H1 (cell line): ENCODE data around the gene ABHD11. TPM values are rescaled to one million over a fixed set of nuclear protein-coding genes. Genes with fewer than 3 reads are reported as not detected.

ENCODE experiments used
- CTCF ChIA-PET: fragments of 300-600 bp; sonication (Branson Sonifier 250); formaldehyde crosslinking; loops from one replicate; lab custom pipeline; 2021; ENCODE audit not compliant: partially characterized antibody; lab: Charles Lee
- POLR2A ChIA-PET: fragments of 300-600 bp; sonication (Branson Sonifier 250); formaldehyde crosslinking; loops from one replicate; lab custom pipeline; 2021; ENCODE audit warnings: inconsistent platforms; ENCODE audit not compliant: partially characterized antibody; lab: Charles Lee
- DNase-seq, 2 experiments: peaks; one replicate each; pipeline versions ENCODE4 v3.0.0 to v3.0.0-alpha.2; 2010 to 2022; ENCODE audit warnings: low spot score in 2 of 2, low read depth in 1 of 2, mixed read lengths in 1 of 2
- FAIRE-seq: peaks from 2 replicates; lab custom pipeline; 2011; peaks lifted over from hg19 to GRCh38; lab: Jason Lieb, UNC
- H2AFZ ChIP-seq: 2 replicates; pipeline ENCODE4 v1.8.1; 2012; ENCODE audit warnings: low read length, inconsistent platforms
- H2AK5ac ChIP-seq: 2 replicates; pipeline ENCODE4 v1.6.1; 2013; ENCODE audit warnings: low read depth, low read length
- H2BK120ac ChIP-seq: replicated peaks from 2 replicates; pipeline ENCODE3; 2013; ENCODE audit warnings: low read depth, low read length, inconsistent platforms
- H2BK12ac ChIP-seq: 2 replicates; pipeline ENCODE4 v1.6.1; 2013; ENCODE audit warnings: low read depth, low read length
- H2BK15ac ChIP-seq: 2 replicates; pipeline ENCODE4 v1.6.1; 2013; ENCODE audit warnings: low read length
- H2BK20ac ChIP-seq: 2 replicates; pipeline ENCODE4 v1.6.1; 2013; ENCODE audit warnings: low read length
- H2BK5ac ChIP-seq: 2 replicates; pipeline ENCODE4 v1.6.1; 2013; ENCODE audit warnings: low read depth, low read length
- H3K14ac ChIP-seq: 2 replicates; pipeline ENCODE4 v1.6.1; 2013; ENCODE audit warnings: inconsistent platforms; ENCODE audit not compliant: insufficient read length
- H3K18ac ChIP-seq: 2 replicates; pipeline ENCODE4 v1.6.1; 2013; ENCODE audit warnings: low read length; ENCODE audit errors: extremely low read depth
- H3K23ac ChIP-seq: 2 replicates; pipeline ENCODE4 v1.6.1; 2013; ENCODE audit warnings: inconsistent platforms; ENCODE audit not compliant: insufficient read length
- H3K23me2 ChIP-seq: 2 replicates; pipeline ENCODE4 v1.6.1; 2013; ENCODE audit warnings: low read depth, low read length
- H3K27ac ChIP-seq: 2 replicates; pipeline ENCODE4 v1.6.1; 2011; ENCODE audit warnings: low read depth, low read length, inconsistent platforms
- H3K27me3 ChIP-seq, 4 experiments: replicated peaks in 1 of 4; 1 replicate in 1 of 4; 2 replicates in 3 of 4; pipeline versions ENCODE4 v1.6.1 to v1.8.1; 2011 to 2013; ENCODE audit warnings: low read length in 3 of 4, mild to moderate bottlenecking in 3 of 4, inconsistent platforms in 2 of 4, mixed read lengths in 2 of 4, moderate library complexity in 1 of 4; ENCODE audit not compliant: control insufficient read depth in 3 of 4, insufficient read depth in 3 of 4; ENCODE audit errors: extremely low read depth in 1 of 4
- H3K36me3 ChIP-seq, 4 experiments: 2 replicates each; pipeline versions ENCODE4 v1.6.1 to v1.8.1; 2011 to 2013; ENCODE audit warnings: mild to moderate bottlenecking in 4 of 4, low read length in 3 of 4, moderate library complexity in 2 of 4, control low read depth in 1 of 4, inconsistent platforms in 1 of 4; ENCODE audit not compliant: insufficient read depth in 4 of 4, control insufficient read depth in 2 of 4
- H3K4ac ChIP-seq: replicated peaks from 2 replicates; pipeline ENCODE3; 2013; ENCODE audit warnings: low read length, low read depth, mixed read lengths, inconsistent platforms; ENCODE audit not compliant: insufficient read length
- H3K4me1 ChIP-seq, 4 experiments: replicated peaks in 1 of 4; 1 replicate in 1 of 4; 2 replicates in 3 of 4; pipeline versions ENCODE4 v1.6.1 to v1.8.1; 2011 to 2013; ENCODE audit warnings: low read length in 3 of 4, inconsistent platforms in 2 of 4, mixed read lengths in 1 of 4; ENCODE audit not compliant: insufficient read depth in 4 of 4, control insufficient read depth in 3 of 4
- H3K4me2 ChIP-seq, 2 experiments: 2 replicates each; pipeline versions ENCODE4 v1.6.1 to v1.8.1; 2011 to 2013; ENCODE audit warnings: low read depth in 2 of 2, low read length in 2 of 2, control low read depth in 1 of 2, inconsistent platforms in 1 of 2, mild to moderate bottlenecking in 1 of 2; ENCODE audit not compliant: insufficient read depth in 1 of 2
- H3K4me3 ChIP-seq, 4 experiments: fragments of 200-600, 300-600 bp in 1 of 4; sonication (generic), shearing (Covaris generic), sonication (Bioruptor Twin) in 1 of 4; 2 replicates each; pipeline versions ENCODE4 v1.5.1 to v1.8.1; 2011 to 2016; ENCODE audit warnings: low read length in 4 of 4, low read depth in 3 of 4, control low read depth in 2 of 4, inconsistent platforms in 2 of 4, mild to moderate bottlenecking in 2 of 4, mixed read lengths in 1 of 4, moderate library complexity in 1 of 4; ENCODE audit not compliant: insufficient read depth in 2 of 4; ENCODE audit errors: extremely low read depth in 1 of 4
- H3K56ac ChIP-seq: replicated peaks from 2 replicates; pipeline ENCODE3; 2013; ENCODE audit warnings: low read depth, mild to moderate bottlenecking, mixed read lengths, low read length, inconsistent platforms; ENCODE audit not compliant: insufficient read length
- H3K79me1 ChIP-seq: 2 replicates; pipeline ENCODE4 v1.6.1; 2013; ENCODE audit warnings: low read depth, low read length, control low read depth
- H3K79me2 ChIP-seq, 2 experiments: 2 replicates each; pipeline versions ENCODE4 v1.6.1 to v1.8.1; 2012 to 2013; ENCODE audit warnings: low read length in 2 of 2, mild to moderate bottlenecking in 2 of 2, inconsistent platforms in 1 of 2; ENCODE audit not compliant: insufficient read depth in 2 of 2, control insufficient read depth in 1 of 2
- H3K9ac ChIP-seq, 4 experiments: replicated peaks in 1 of 4; 1 replicate in 1 of 4; 2 replicates in 3 of 4; pipeline versions ENCODE4 v1.6.1 to v1.8.1; 2011 to 2013; ENCODE audit warnings: low read depth in 3 of 4, low read length in 3 of 4, control low read depth in 2 of 4, mild to moderate bottlenecking in 2 of 4, moderate library complexity in 2 of 4, inconsistent platforms in 1 of 4; ENCODE audit errors: extremely low read depth in 1 of 4
- H3K9me3 ChIP-seq, 2 experiments: 2 replicates each; pipeline versions ENCODE4 v1.6.1 to v1.8.1; 2012 to 2013; ENCODE audit warnings: mild to moderate bottlenecking in 2 of 2, moderate library complexity in 2 of 2, control low read depth in 1 of 2, inconsistent platforms in 1 of 2, low read depth in 1 of 2, low read length in 1 of 2, mixed read lengths in 1 of 2; ENCODE audit not compliant: insufficient read depth in 2 of 2
- H4K20me1 ChIP-seq, 2 experiments: replicated peaks in 1 of 2; 2 replicates each; pipeline versions ENCODE3 to v1.8.1; 2011 to 2013; ENCODE audit warnings: inconsistent platforms in 2 of 2, low read length in 2 of 2, mild to moderate bottlenecking in 1 of 2; ENCODE audit not compliant: insufficient read depth in 2 of 2, control insufficient read depth in 1 of 2
- H4K5ac ChIP-seq: 2 replicates; pipeline ENCODE4 v1.6.1; 2013; ENCODE audit warnings: low read length, low read depth, mixed read lengths, inconsistent platforms; ENCODE audit not compliant: insufficient read length
- H4K8ac ChIP-seq: 2 replicates; pipeline ENCODE4 v1.8.0; 2013; ENCODE audit warnings: mild to moderate bottlenecking, moderate library complexity, low read length, inconsistent platforms; ENCODE audit not compliant: insufficient read depth; ENCODE audit errors: extremely low read depth
- H4K91ac ChIP-seq: replicated peaks from 2 replicates; pipeline ENCODE3; 2013; ENCODE audit warnings: low read length, mixed read lengths, inconsistent platforms; ENCODE audit not compliant: insufficient read length
- CEBPB ChIP-seq: IDR thresholded peaks from 2 replicates; pipeline ENCODE4 v1.6.1; 2012; ENCODE audit warnings: low read depth, low read length
- CHD2 ChIP-seq: IDR thresholded peaks from 2 replicates; pipeline ENCODE4 v1.6.1; 2012; ENCODE audit warnings: low read length, improper control_type of control experiment
- NANOG ChIP-seq: IDR thresholded peaks from 2 replicates; pipeline ENCODE4 v1.6.1; 2011; ENCODE audit warnings: low read length, low read depth, mild to moderate bottlenecking, inconsistent platforms; ENCODE audit not compliant: insufficient read depth, poor library complexity, severe bottlenecking
- PHF8 ChIP-seq: fragments of 200-600 bp; sonication (generic); conservative IDR thresholded peaks from 2 replicates; pipeline ENCODE4 v1.7.1; 2012; ENCODE audit warnings: low read depth, mild to moderate bottlenecking, inconsistent platforms, low read length, moderate library complexity
- POLR2A ChIP-seq, 2 experiments: IDR thresholded peaks; 1 replicate in 1 of 2; 2 replicates in 1 of 2; pipeline ENCODE4 v1.6.1; 2011; ENCODE audit warnings: low read depth in 2 of 2, low read length in 2 of 2, mild to moderate bottlenecking in 2 of 2; ENCODE audit errors: control extremely low read depth in 1 of 2
- POLR2AphosphoS5 ChIP-seq: IDR thresholded peaks from 2 replicates; pipeline ENCODE4 v1.6.1; 2011; ENCODE audit warnings: low read depth, low read length
- RAD21 ChIP-seq, 2 experiments: IDR thresholded peaks in 1 of 2; conservative IDR thresholded peaks in 1 of 2; 2 replicates each; pipeline ENCODE4 v1.6.1; 2011; ENCODE audit warnings: low read depth in 2 of 2, low read length in 2 of 2, improper control_type of control experiment in 1 of 2, inconsistent platforms in 1 of 2, mild to moderate bottlenecking in 1 of 2, moderate library complexity in 1 of 2
- SP4 ChIP-seq: IDR thresholded peaks from 2 replicates; pipeline ENCODE4 v1.6.1; 2012; ENCODE audit warnings: low read length, inconsistent platforms
- TBP ChIP-seq: IDR thresholded peaks from 2 replicates; pipeline ENCODE4 v1.6.1; 2011; ENCODE audit warnings: low read depth, low read length, improper control_type of control experiment
- WGBS, 2 experiments: shearing (Covaris generic) in 1 of 2; methylation state at CpG; one replicate each; pipeline versions ENCODE4 v1.1.6 to v1.1.7; 2013 to 2015; ENCODE audit warnings: low lambda C conversion rate in 2 of 2, mixed read lengths in 2 of 2, inconsistent platforms in 1 of 2, low coverage in 1 of 2, missing lambda C conversion rate in 1 of 2; ENCODE audit not compliant: insufficient replicate concordance in 2 of 2, insufficient coverage in 1 of 2, insufficient read length in 1 of 2; ENCODE audit errors: extremely low coverage in 1 of 2, missing lambda C conversion rate in 1 of 2; 5-methylcytosine and 5-hydroxymethylcytosine counted together
- polyA plus RNA-seq, 7 experiments: library from polyadenylated mRNA; depleted of rRNA in 3 of 7; stranded (reverse) in 5 of 7; unstranded in 2 of 7; fragments of >200 nt in 5 of 7; fragments of 200-250 nt in 2 of 7; gene quantifications; 1 replicate in 5 of 7; 2 replicates in 1 of 7; 4 replicates in 1 of 7; pipeline versions ENCODE4 v1.2.1 to v1.2.3, GENCODE V29; 2011 to 2013; ENCODE audit warnings: missing spikeins in 2 of 7, mixed read lengths in 2 of 7
- total RNA-seq: library from RNA; stranded (reverse); fragmentation: NEBNext Ultra II Directional; extraction: Animal tissue kit (Norgen Biotek cat#: 25700); gene quantifications from 2 replicates; pipeline ENCODE4 v1.2.1, GENCODE V29; 2021
- TF ChIP-seq, protein P1 (sequence below): IDR thresholded peaks from 2 replicates; pipeline ENCODE4 v1.6.1; 2012; ENCODE audit warnings: inconsistent platforms

ABHD11 gene
- total and polyA plus RNA-seq, 2 of the 8 experiments (the other 6 are each of a cell fraction or from before 2014, with no cell fraction given) = 19.8 to 42.2 TPM

DNA sequence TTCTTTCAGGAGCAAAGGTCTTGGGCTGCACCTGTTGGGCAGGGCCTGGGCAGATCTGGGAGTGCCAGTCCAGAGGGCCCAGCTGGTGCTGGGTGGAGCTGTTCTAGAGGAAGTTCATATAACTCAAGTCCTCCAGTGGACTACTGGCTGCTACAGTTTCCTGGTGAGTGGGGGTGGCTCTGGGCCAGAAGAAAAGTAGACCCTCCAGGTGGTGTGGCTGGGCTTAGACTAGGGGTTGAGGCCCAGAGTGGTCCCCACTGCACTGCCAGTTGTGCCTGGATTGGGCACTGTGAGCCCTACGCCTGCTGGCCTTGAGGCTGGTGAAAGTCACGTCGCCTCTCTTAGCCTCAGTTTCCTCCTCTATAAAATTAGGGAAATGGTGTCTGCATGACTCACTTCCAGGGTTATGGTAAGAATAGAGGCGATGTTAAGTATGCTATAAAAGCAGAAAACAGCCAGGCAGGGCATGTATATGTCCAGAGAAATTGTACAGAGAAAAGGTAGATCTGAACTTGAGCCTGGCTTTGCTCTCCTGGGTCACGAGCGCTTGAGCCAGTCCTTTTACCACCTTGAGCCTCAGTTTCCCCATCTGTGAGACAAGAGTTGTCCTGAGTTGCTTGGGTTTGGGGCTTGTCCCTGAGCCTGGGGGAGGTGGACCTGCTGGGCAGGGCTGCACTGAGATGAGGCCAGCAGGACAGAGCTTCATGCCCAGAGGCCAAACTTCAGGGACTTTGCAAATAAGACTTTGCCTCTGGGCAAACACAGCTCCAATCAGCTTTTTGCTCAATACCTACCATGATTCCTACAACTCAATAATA, 35.3 kb upstream of the ABHD11 start:
- Histone ChIP-seq H3K27me3 (peaks cover 0 to 3% (median 0%) of the 10 kb centered on the region in 4 experiments; a peak in 3 of 7 replicates), H4K20me1 (peaks cover 0 to 1% of the 10 kb centered on the region in 2 experiments), H2AFZ (no peak overlapping the region), H3K4me2 (no peak overlapping the region), H3K56ac (no peak overlapping the region), H3K4ac (no peak overlapping the region), H3K79me2 (no peaks in the 10 kb centered on the region), H3K36me3 (0 out of 8 replicates have a peak, but pooled peaks cover 0 to 2% (median 0%) of the 10 kb centered on the region in 4 experiments), H2AK5ac (no peak overlapping the region), H3K14ac (no peak overlapping the region), H3K27ac (no peak overlapping the region), H4K8ac (no peak overlapping the region), H3K9me3 (no peaks in the 10 kb centered on the region), H2BK12ac (no peak overlapping the region), H4K91ac (no peak overlapping the region), H3K18ac (no peak overlapping the region), H3K4me1 (peaks cover 0 to 10% (median 8%) of the 10 kb centered on the region in 4 experiments; a peak in 6 of 7 replicates), H2BK15ac (no peak overlapping the region), H3K9ac (no peak overlapping the region), H2BK120ac (no peak overlapping the region), H2BK20ac (no peak overlapping the region), H3K23ac (no peak overlapping the region), H3K4me3 (no peak overlapping the region), H4K5ac (no peak overlapping the region), H3K23me2 (peaks cover 9% of the 10 kb centered on the region; the same call in 1 of the 2 replicates), H3K79me1 (no peaks in the 10 kb centered on the region; the same call in 1 of the 2 replicates), H2BK5ac (no peak overlapping the region)
- DNase-seq = no peak
- ChIA-PET POLR2A (interaction anchor here (0.7 to 1.6 kb wide), 3 partner anchors 31 to 57 kb away, joined by 3 to 4 read pairs (median 4); partner anchors contain the start of gene CLDN4), CTCF (interaction anchor here (0.7 to 2.0 kb wide), 5 partner anchors 19 to 167 kb away, joined by 3 to 6 read pairs (median 3); no protein-coding TSS in a partner anchor)
- FAIRE-seq = no peak
- 91% methylated on average over 6 of the region's 6 CpGs; no CpG with 5 or more reads in 1 of the 2 experiments for WGBS, 2 experiments
- no peak for TF ChIP-seq SP4
- TF ChIP-seq POLR2A (IDR thresholded peaks at IDR 0.05; ENCODE audit: control extremely low read depth in 1 of 2, low read depth in 2 of 2, low read length in 2 of 2) = no peak
- no peak for TF ChIP-seq POLR2AphosphoS5
- TF ChIP-seq RAD21 (IDR thresholded peaks at IDR 0.05 in 1 of 2, conservative IDR thresholded peaks at IDR 0.05 in 1 of 2; ENCODE audit: low read depth in 2 of 2, low read length in 2 of 2) = no peak
- TF ChIP-seq, protein P1, sequence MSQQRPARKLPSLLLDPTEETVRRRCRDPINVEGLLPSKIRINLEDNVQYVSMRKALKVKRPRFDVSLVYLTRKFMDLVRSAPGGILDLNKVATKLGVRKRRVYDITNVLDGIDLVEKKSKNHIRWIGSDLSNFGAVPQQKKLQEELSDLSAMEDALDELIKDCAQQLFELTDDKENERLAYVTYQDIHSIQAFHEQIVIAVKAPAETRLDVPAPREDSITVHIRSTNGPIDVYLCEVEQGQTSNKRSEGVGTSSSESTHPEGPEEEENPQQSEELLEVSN = no peak
- no peak for TF ChIP-seq CEBPB
- TF ChIP-seq CHD2 = no peak
- TF ChIP-seq TBP = no peak
- no peak for TF ChIP-seq NANOG
- no peak for TF ChIP-seq PHF8
